Measurements from ENCODE around the gene NRG2.

DNA sequence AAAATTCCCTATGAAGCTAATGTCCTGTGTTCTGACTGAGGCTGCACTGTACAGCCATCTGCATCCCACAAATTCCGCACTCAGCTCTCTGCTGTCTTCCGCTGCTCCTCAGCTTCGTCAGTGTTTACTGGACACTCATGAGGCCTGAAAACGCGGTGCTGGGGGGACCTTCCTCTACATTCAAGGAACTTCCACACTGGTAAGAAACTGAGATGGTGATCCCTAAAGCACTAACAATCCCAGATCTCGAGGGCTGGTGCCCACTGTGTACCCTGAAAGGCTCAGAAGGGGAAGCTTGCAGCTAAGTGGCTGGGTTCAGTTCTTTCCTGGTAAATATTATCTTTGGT lies 117.9 kb downstream of the NRG2 start:
- TF ChIP-seq, protein P1, sequence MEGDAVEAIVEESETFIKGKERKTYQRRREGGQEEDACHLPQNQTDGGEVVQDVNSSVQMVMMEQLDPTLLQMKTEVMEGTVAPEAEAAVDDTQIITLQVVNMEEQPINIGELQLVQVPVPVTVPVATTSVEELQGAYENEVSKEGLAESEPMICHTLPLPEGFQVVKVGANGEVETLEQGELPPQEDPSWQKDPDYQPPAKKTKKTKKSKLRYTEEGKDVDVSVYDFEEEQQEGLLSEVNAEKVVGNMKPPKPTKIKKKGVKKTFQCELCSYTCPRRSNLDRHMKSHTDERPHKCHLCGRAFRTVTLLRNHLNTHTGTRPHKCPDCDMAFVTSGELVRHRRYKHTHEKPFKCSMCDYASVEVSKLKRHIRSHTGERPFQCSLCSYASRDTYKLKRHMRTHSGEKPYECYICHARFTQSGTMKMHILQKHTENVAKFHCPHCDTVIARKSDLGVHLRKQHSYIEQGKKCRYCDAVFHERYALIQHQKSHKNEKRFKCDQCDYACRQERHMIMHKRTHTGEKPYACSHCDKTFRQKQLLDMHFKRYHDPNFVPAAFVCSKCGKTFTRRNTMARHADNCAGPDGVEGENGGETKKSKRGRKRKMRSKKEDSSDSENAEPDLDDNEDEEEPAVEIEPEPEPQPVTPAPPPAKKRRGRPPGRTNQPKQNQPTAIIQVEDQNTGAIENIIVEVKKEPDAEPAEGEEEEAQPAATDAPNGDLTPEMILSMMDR (IDR thresholded peaks at IDR 0.05): no peak
- TF ChIP-seq, protein P2, sequence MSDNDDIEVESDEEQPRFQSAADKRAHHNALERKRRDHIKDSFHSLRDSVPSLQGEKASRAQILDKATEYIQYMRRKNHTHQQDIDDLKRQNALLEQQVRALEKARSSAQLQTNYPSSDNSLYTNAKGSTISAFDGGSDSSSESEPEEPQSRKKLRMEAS (IDR thresholded peaks at IDR 0.05; ENCODE audit: low read depth): no peak
- TF ChIP-seq GABPA (IDR thresholded peaks at IDR 0.05; ENCODE audit: low read depth) (no peak), TEAD4 (IDR thresholded peaks at IDR 0.05; ENCODE audit: borderline replicate concordance, insufficient read depth) (no peak), MXI1 (IDR thresholded peaks at IDR 0.05; ENCODE audit: low read depth, low read length) (no peak), POLR2AphosphoS5 (IDR thresholded peaks at IDR 0.05; ENCODE audit: low read depth, low read length) (no peak), FOXM1 (IDR thresholded peaks at IDR 0.05; ENCODE audit: low read depth) (no peak), SIN3A (IDR thresholded peaks at IDR 0.05; ENCODE audit: borderline replicate concordance, low read depth, low read length) (no peak), EZH2phosphoT487 (IDR thresholded peaks at IDR 0.05; ENCODE audit: borderline replicate concordance, low read depth) (no peak)
- TF ChIP-seq, protein P3, sequence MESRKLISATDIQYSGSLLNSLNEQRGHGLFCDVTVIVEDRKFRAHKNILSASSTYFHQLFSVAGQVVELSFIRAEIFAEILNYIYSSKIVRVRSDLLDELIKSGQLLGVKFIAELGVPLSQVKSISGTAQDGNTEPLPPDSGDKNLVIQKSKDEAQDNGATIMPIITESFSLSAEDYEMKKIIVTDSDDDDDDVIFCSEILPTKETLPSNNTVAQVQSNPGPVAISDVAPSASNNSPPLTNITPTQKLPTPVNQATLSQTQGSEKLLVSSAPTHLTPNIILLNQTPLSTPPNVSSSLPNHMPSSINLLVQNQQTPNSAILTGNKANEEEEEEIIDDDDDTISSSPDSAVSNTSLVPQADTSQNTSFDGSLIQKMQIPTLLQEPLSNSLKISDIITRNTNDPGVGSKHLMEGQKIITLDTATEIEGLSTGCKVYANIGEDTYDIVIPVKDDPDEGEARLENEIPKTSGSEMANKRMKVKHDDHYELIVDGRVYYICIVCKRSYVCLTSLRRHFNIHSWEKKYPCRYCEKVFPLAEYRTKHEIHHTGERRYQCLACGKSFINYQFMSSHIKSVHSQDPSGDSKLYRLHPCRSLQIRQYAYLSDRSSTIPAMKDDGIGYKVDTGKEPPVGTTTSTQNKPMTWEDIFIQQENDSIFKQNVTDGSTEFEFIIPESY (IDR thresholded peaks at IDR 0.05; ENCODE audit: borderline replicate concordance, low read depth): no peak
